ENCODE results near the gene ADGRB3.
"Not testable (repeated sequence)": the region's sequence is repeated elsewhere in the genome, so short reads cannot be mapped to it uniquely, and the experiment has no call there.

ADGRB3 gene

DNA sequence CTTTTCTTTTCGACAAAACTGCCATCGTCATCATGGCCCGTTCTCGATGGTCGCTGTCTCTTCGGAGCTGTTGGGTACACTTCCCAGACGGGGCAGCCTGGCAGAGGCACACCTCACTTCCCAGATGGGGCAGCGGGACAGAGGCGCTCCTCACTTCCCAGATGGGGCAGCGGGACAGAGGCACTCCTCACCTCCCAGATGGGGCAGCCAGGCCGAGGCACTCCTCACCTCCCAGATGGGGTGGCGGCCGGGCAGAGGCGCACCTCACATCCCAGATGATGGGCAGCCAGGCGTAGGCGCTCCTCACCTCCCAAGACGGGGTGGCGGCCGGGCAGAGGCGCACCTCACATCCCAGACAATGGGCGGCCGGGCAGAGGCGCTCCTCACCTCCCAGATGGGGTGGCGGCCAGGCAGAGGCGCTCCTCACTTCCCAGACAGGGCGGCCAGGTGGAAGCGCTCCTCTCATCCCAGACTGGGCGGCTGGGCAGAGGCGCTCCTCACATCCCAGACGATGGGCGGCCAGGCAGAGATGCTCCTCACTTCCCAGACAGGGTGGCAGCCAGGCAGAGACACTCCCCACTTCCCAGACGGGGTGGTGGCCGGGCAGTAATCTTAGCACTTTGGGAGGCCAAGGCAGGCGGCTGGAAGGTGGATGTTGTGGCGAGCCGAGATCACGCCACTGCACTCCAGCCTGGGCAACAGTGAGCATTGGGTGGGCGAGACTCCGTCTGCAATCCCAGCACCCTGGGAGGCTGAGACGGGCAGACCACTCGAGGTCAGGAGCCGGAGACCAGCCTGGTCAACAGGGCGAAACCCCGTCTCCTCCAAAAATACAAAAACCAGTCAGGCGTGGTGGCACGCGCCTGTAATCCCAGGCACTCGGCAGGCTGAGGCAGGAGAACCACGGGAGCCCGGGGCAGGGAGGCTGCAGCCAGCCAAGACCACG is 486.7 kb downstream of the ADGRB3 start:
- not testable (repeated sequence) for DNase-seq (ENCODE audit: low read depth in 2 of 2)

DNA sequence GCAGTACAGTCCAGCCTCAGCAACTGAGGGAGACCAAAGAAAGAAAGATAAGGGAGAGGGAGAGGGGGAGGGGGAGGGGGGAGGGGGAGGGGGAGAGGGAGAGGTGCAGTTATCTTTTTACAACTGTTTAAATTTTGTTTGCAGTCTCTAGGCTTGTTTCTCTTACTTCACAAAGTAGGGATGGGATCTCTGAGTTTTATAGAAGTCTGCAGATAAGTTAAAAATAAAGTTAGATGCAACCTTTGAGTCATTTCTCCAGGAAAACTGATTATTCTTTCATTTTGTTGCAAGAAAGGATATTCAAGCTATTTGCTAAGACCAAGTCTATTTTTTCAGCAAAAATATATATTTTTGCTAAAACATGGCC is 487.3 kb downstream of the ADGRB3 start:
- no peak for DNase-seq (ENCODE audit: low read depth in 2 of 2)

DNA sequence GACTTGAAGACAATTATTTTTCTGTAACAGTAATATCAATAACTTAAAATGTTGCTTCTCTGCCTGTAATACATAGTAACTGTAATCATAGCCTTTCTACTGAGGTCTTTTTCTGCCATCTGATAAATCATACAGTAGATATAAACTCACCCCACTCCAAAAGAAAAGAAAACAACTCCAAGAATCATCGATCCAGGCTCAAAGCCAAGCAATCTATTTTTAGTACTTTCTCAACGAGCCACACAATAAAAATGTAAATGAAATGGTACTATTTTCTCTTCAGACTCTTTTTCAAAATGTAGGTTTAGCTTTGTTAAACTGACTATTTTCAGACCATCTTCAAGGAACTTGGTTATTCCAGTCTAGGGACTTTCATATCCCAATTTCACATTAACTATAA is 493.3 kb downstream of the ADGRB3 start:
- DNase-seq (ENCODE audit: low read depth in 2 of 2): no peak

DNA sequence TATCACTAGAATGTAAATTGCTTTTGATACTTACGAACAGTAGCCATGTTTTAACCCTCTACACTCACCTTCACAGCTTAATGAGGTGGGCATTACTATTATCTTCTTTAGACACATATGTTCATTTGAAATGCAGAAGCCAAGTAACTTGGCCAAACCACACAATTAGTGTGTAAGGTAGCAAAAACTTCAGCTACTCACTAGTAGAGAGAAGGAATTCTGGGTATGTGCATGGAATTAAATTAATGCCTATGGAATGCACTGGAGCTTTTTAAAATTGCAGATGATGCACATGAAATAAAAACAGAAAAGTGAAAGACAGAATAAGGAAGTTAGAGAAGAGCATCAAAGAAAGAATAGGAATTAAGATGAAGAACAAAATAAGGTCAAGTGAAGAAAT is 494.0 kb downstream of the ADGRB3 start:
- DNase-seq (ENCODE audit: low read depth in 2 of 2): no peak

GRCh38 chr6:69135927-69136326 is 500.8 kb downstream of the ADGRB3 start:
- DNase-seq (ENCODE audit: low read depth in 2 of 2): no peak

DNA sequence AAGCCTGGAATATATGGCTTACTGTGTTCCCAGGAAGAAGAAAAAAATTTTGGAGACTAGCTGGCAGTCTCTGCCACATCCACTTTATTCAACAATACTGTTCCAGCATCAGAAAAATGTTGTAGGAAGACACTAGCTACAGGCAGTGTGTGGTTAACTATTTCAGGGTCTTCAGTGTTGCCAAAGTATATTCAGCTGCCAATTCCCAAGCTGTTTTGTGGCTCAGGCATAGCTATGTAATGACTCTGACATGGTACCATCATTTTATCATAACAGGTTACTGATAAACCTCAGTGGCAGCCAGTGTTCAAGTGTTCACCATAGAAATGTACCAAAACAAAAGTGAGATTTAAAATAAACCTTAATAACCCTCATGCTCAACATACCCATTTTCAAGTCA is 503.1 kb downstream of the ADGRB3 start:
- DNase-seq (ENCODE audit: low read depth in 2 of 2): no peak

GRCh38 chr6:69138893-69139494 is 503.9 kb downstream of the ADGRB3 start:
- DNase-seq (ENCODE audit: low read depth in 2 of 2): no peak

DNA sequence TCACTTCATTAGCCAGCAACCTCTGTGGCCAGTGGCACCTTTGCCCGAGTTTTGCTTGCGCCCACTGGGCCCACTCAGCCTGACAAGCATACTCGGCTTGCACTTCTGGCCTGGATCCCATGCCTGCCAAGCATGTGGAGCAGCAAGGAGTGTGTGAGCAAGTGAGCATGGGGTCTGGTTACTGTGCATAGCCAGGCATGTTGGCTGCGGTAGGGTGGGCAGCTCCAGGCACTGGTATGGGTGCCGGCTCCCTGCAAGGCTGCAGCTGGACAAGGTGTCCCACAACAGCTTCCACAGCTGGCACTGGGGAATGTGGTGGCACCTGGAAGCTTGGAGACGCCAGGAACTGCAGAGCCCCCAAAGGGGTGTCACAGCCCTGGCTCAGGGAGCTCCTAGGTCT is 510.0 kb downstream of the ADGRB3 start:
- DNase-seq (ENCODE audit: low read depth in 2 of 2): no peak

- no peak for DNase-seq (ENCODE audit: low read depth in 2 of 2)
Observed at GRCh38 chr6:69146385-69146784, 511.3 kb downstream of the ADGRB3 start.

- no peak for DNase-seq (ENCODE audit: low read depth in 2 of 2)
Observed at GRCh38 chr6:69155467-69155866, 520.4 kb downstream of the ADGRB3 start.

GRCh38 chr6:69162811-69163210 is 527.7 kb downstream of the ADGRB3 start:
- no peak for DNase-seq (ENCODE audit: low read depth in 2 of 2)

GRCh38 chr6:69164564-69165229 is 529.6 kb downstream of the ADGRB3 start:
- no peak for DNase-seq (ENCODE audit: low read depth in 2 of 2)

GRCh38 chr6:69179681-69180080 is 544.6 kb downstream of the ADGRB3 start:
- no peak for DNase-seq (ENCODE audit: low read depth in 2 of 2)

DNA sequence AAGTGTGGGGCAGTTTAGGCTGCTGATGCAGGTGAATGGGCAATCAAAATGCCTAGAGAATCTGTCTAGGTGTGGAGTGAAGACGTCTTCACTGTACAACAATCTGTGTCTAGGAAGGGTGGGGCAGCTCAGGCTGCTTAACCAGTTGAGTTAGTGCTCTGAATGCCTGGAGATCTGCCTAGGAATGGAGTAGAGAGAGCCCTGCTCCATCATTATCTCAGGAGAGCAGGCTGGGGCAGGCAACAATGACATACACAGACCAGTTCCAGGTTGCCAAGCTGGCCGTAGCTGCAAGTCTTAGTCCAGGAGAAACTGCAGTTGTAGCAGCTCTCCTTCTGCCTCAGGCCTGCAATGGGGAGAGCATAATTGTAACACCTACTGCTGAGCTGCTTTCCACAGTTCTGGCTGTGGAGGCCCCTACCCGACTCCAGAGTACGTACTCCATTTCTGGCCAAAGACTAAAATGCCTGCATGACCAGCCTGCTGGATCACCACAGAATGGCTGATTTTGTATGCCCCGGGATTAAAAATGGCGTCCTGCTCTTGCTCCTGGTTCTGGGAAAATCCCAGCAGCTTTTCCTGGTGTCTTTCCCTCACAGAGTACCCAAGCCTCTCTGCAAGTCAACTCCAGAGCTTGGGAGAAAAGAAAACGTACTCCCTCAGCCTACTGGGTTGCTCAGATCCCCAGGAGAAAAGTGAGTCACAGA is 545.4 kb downstream of the ADGRB3 start:
- DNase-seq (ENCODE audit: low read depth in 2 of 2): no peak

- DNase-seq (ENCODE audit: low read depth in 2 of 2): no peak
Observed at GRCh38 chr6:69181964-69182363, 546.9 kb downstream of the ADGRB3 start.

DNA sequence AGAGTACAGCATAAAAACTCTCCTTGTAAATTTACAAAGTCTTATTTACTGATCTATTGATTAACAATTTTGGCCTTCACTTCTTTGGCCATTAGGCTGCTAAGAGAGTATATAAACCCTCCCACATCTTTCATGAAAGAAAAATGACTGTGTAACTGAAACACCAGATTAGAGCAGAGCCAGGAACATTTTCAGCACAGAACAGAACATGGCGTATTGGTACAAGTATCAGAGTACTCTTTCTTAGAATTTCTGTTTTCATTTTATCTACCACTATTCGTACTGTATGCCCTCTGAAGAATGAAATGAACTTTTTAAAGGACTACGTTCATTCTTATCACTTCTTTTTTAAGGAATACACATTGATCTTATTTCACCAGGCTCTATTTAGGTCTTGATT is 550.2 kb downstream of the ADGRB3 start:
- DNase-seq (ENCODE audit: low read depth in 2 of 2): no peak

- DNase-seq (ENCODE audit: low read depth in 2 of 2): no peak
Observed at GRCh38 chr6:69202768-69203167, 567.7 kb downstream of the ADGRB3 start.

- no peak for DNase-seq (ENCODE audit: low read depth in 2 of 2)
Observed at GRCh38 chr6:69216127-69216526, 581.0 kb downstream of the ADGRB3 start.

DNA sequence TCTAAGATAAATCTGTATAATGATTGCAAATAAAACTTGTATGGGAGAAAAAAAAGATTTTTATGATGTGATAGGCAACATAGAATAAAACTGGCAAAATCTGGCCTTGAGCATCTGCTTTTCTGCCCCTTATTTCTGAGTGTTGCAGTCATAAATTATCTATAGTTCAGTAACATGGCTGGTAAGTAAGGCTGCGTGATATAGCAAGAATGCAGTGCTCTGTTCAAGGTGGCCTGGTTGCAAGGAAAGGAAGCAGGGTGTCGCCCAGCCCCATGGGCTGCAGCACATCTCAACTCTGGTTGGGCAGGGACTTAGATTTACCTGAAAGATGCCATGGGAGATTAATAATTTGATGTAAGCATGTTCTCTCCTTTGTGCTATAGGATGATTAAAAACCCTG is 582.3 kb downstream of the ADGRB3 start:
- no peak for DNase-seq (ENCODE audit: low read depth in 2 of 2)

DNA sequence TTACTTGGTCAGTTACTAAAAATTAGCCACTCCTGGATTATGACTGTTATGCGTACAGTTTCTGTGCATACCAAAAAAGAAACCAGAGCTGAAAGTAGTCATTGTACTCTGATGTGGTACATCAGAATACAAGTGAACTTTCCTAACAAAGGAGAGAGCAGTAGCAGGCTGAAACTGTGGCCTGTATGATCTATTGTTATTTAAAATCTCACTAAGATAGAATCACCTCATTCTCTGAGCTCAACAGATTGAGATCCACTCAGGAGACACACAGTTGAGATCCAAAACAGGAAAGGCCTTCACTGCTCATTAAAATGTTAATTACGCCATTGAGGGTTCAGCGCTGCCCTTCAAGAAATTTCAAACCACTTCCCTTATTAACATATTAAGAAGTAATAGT is 585.3 kb downstream of the ADGRB3 start:
- DNase-seq (ENCODE audit: low read depth in 2 of 2): no peak

DNA sequence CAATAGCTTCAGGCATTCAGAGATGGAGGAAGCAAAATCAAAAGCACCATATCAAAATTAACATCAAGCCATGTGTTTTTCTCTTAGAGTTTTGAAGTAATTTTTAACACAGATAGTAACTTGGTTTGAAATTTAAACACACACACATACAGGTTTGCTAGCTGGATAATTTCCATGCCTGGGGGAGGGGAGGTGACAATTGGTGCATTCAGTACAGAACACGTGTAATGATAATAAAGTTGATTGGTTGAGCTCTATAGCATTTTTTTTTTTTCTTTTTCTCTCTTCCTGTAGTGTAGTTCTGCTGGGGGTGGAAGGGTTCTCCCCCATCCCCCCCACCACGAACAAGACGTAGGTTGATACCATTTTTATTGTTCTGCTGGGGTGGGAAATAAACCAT is 596.9 kb downstream of the ADGRB3 start:
- no peak for DNase-seq (ENCODE audit: low read depth in 2 of 2)

DNA sequence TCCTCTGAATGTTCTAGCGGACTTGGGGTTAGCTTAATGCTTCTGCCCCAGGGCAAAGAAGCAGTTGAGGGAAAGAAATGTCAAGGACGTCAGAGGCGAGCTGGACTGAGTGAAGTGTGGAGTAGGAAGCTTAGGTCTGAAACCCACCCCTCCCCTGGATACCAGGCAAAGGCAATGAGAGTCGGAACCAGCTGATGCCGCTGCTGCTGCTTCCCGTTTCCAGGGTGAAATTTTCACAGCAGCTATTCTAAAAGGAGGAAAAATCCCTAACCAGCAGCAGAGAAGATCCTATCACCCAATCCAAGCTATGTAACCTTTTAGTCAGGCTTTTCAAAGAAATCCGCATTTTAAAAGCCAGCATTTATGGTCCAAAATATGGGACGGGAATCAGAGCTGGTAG is 597.4 kb downstream of the ADGRB3 start:
- no peak for DNase-seq (ENCODE audit: low read depth in 2 of 2)
